Skeletal muscle satellite cell (primary cell): ENCODE measurements around the gene SSC4D.

Experiments
- H3K27me3 ChIP-seq: 2 replicates; pipeline ENCODE4 v1.7.0; 2013; ENCODE audit warnings: low read length; ENCODE audit not compliant: control insufficient read depth, insufficient read depth
- H3K36me3 ChIP-seq: 2 replicates; pipeline ENCODE4 v1.7.0; 2013; ENCODE audit warnings: mild to moderate bottlenecking, control low read depth, low read length; ENCODE audit not compliant: insufficient read depth
- H3K4me1 ChIP-seq: 2 replicates; pipeline ENCODE4 v1.7.0; 2013; ENCODE audit warnings: low read length; ENCODE audit not compliant: control insufficient read depth, insufficient read depth
- H3K4me2 ChIP-seq: 2 replicates; pipeline ENCODE4 v1.7.0; 2013; ENCODE audit warnings: mild to moderate bottlenecking, low read length
- H3K4me3 ChIP-seq: 2 replicates; pipeline ENCODE4 v1.7.0; 2013; ENCODE audit warnings: low read length
- H3K9ac ChIP-seq: 2 replicates; pipeline ENCODE4 v1.7.0; 2013; ENCODE audit warnings: mild to moderate bottlenecking, low read depth, low read length, moderate library complexity
- H3K9me3 ChIP-seq: replicated peaks from 2 replicates; pipeline ENCODE4 v1.7.0; 2013; ENCODE audit warnings: mild to moderate bottlenecking, control low read depth, low read length

Gene SSC4D

DNA sequence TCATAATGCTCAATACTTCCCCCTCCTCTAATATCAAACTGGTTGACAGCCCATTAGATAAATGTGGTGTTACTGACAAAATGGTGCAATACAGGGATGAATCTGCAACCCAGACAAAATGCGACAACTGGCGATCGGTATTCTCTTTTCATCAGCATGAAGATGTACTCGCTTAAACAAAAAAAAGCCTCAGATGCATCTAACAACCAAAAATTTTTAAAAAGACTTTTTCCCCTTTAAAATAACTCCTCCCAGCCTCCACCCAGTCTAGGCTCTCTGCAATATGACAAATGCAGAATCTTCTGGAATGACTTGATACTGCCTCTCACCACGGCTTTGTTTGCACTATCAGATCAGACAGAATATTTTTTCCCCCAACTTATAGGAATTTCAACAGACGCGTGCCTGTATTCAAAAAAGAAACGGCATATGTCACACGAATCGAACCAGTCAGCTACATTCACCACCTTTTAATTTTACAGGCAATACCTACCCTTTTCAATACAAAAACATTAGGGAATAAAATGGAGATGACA is 52.0 kb downstream of the SSC4D start:
- H3K36me3 ChIP-seq, result peaks cover 29% of the 10 kb centered on the region
- H3K4me1 ChIP-seq, result peaks cover 34% of the 10 kb centered on the region
- H3K4me2 ChIP-seq, result peak overlapping the region; percentile 89
- H3K9ac ChIP-seq, result peak overlapping the region; percentile 98
- H3K27me3 ChIP-seq, result no peaks in the 10 kb centered on the region
- H3K4me3 ChIP-seq, result peak overlapping the region; percentile 99
- no peaks in the 10 kb centered on the region for H3K9me3 ChIP-seq

- Histone ChIP-seq H3K4me2 (peak overlapping the region; percentile 89), H3K4me1 (peaks cover 42% of the 10 kb centered on the region), H3K4me3 (peak overlapping the region; percentile 99), H3K27me3 (no peaks in the 10 kb centered on the region), H3K36me3 (peaks cover 29% of the 10 kb centered on the region), H3K9me3 (no peaks in the 10 kb centered on the region), H3K9ac (peak overlapping the region; percentile 98)
These were observed 52.7 kb downstream of the SSC4D start for GRCh38 chr7:76356823-76357222.

DNA sequence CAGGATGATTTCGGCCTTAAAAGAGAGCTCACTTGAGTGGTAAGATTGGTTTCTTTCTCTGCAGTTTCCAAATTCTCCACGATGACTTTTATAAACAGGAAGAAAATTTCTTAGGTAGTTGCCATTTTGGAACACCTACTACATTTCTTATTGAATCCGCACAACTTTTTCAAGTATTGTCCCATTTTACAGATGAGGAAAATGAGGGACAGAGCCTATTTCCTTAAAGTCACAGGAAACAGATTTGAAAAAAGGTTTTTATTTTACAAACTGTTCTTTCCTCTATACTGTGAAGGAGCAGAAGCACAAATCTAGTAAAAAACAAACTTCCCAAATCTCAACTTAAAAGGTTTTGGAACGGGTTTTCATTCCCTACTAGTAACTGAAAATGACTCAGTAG is 53.4 kb downstream of the SSC4D start:
- peaks cover 29% of the 10 kb centered on the region for H3K36me3 ChIP-seq
- H3K4me1 ChIP-seq, result peaks cover 48% of the 10 kb centered on the region
- no peaks in the 10 kb centered on the region for H3K9me3 ChIP-seq
- peak overlapping the region; percentile 99 for H3K4me3 ChIP-seq
- H3K27me3 ChIP-seq, result no peaks in the 10 kb centered on the region
- H3K4me2 ChIP-seq, result peak overlapping the region; percentile 89
- peak overlapping the region; percentile 98 for H3K9ac ChIP-seq

DNA sequence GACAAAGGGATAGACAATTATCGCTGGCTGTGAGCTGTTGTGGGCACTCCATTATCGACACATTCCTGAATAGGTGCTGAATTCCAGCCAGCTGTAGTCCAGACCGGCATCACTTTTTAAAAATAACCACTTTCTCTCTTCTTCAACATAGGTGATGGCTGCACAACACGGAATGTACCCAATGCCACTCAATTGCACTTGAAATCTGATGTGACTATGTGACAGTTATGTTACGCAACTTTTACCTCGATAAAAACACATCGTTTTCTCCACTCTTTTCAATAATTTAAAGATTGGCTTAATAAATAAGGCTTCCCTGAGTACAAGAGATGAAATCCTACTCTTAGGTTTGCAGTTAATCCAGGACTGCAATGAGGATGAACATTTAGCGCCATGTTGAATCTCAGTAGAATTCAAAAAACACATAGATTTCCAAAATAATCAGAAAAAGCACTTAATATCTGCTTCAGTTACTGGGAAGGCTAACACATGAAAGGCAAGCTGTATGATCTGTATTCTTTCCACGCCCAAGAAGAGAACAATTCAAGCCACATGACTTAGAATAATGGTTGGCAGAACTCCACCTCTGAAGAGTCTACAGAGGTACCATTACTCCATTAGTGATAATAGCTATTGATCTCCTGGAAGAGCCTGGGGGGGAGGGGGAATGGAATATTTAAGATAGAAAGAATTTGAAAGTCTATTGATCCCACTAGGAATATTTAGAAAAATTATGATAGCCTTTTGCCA is 54.3 kb downstream of the SSC4D start:
- no peak overlapping the region for H3K9ac ChIP-seq
- peaks cover 33% of the 10 kb centered on the region for H3K36me3 ChIP-seq
- H3K4me3 ChIP-seq, result no peak overlapping the region
- peaks cover 47% of the 10 kb centered on the region for H3K4me1 ChIP-seq
- H3K9me3 ChIP-seq, result no peaks in the 10 kb centered on the region
- H3K27me3 ChIP-seq, result no peaks in the 10 kb centered on the region
- H3K4me2 ChIP-seq, result peak overlapping the region; percentile 89

DNA sequence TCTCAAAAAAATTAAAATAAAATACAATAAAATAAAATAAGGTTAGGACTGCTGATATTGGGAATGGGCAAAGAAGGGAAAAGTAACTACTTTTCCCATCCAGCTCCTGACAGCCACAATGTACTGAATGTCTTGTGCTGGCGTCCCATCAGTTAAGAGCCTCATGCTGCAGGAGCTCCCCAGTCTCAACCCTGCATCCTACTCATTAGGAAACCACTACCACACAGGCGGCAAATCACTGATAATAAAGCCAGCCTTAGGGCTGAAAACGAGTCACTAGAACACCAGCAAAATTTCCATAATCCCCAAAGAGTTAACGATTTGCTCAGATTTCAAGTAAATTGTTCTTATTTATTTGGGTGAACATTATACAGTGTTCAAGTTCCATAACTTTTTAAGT is 55.0 kb downstream of the SSC4D start:
- no peak overlapping the region for H3K4me3 ChIP-seq
- peaks cover 43% of the 10 kb centered on the region for H3K4me1 ChIP-seq
- peak overlapping the region; percentile 89 for H3K4me2 ChIP-seq
- peaks cover 39% of the 10 kb centered on the region for H3K36me3 ChIP-seq
- no peaks in the 10 kb centered on the region for H3K9me3 ChIP-seq
- H3K9ac ChIP-seq, result no peak overlapping the region
- H3K27me3 ChIP-seq, result no peaks in the 10 kb centered on the region

- Histone ChIP-seq H3K4me2 (no peak overlapping the region), H3K4me1 (peaks cover 42% of the 10 kb centered on the region), H3K27me3 (no peaks in the 10 kb centered on the region), H3K36me3 (peaks cover 45% of the 10 kb centered on the region), H3K4me3 (no peak overlapping the region), H3K9me3 (no peaks in the 10 kb centered on the region), H3K9ac (no peak overlapping the region)
These were observed 55.8 kb downstream of the SSC4D start for GRCh38 chr7:76353744-76354143.

DNA sequence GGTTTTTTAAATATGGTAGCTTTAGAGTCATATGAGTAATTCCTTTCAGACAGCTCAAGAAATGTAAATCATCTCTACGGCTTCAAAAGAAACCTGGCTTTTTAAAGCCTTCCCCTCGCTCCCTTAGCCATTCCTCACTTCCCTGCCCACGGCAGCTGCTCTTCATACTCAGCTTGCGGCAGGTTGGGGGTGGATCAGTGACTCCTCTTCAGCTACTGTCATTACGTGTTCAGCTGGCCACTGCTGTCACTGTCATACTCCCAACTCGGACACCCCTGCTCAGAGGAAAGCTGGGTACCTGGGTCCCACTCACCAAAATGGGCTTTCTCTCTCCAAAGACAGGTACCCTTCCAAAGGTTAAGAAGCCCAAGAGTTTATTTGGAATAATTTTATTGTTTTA is 57.3 kb downstream of the SSC4D start:
- Histone ChIP-seq H3K36me3 (peaks cover 56% of the 10 kb centered on the region), H3K4me1 (peaks cover 44% of the 10 kb centered on the region), H3K27me3 (no peaks in the 10 kb centered on the region), H3K4me3 (peak overlapping the region; percentile 43), H3K4me2 (peak overlapping the region; percentile 68), H3K9me3 (no peaks in the 10 kb centered on the region), H3K9ac (no peak overlapping the region)

GRCh38 chr7:76351372-76351771 is 58.1 kb downstream of the SSC4D start:
- H3K4me2 ChIP-seq, result peak overlapping the region; percentile 68
- H3K27me3 ChIP-seq, result no peaks in the 10 kb centered on the region
- no peak overlapping the region for H3K9ac ChIP-seq
- peaks cover 42% of the 10 kb centered on the region for H3K4me1 ChIP-seq
- H3K36me3 ChIP-seq, result peaks cover 57% of the 10 kb centered on the region
- no peak overlapping the region for H3K4me3 ChIP-seq
- no peaks in the 10 kb centered on the region for H3K9me3 ChIP-seq

DNA sequence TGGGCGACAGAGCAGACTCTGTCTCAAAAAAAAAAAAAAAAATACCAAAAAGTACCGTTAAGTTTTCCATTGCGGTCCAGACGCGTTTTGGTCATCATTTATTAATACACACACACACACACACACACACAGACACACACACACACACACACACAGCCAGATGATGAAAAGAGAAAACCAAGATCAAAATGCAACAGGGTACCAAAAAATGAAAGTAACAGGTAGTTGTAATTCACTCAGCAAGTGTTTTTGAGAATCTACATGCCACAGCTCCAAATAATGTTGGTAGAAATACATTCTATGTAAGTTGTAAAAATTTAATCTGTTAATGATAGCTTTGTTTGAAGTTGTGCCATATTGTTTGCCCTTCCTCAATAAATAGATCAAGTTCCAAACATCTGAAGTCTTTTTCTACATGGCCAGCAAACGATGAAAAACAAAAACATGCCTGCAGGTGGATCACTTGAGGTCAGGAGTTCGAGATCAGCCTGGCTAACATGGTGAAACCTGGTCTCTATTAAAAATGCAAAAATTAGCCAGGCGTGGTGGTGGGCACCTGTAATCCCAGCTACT is 60.1 kb downstream of the SSC4D start:
- no peak overlapping the region for H3K9ac ChIP-seq

DNA sequence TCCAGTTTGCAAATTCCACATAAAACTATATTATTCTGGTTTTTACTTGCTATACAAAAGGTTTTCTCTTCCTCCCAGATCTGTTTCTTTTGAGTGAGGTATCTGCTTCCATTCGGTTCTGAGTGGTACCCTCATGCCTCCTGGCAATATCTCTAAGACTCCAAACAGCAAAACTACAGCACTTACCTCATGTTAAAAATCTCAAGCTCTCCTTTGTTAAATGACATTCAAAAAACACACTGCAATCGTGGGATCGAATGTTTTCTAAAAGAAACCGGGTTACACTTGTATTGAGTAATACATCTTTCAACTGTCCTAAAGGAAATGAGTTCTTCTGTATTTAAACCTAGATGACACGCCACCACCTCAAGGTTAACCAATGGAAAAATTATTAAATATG is 61.8 kb downstream of the SSC4D start:
- peaks cover 70% of the 10 kb centered on the region for H3K36me3 ChIP-seq
- no peaks in the 10 kb centered on the region for H3K9me3 ChIP-seq
- H3K9ac ChIP-seq, result no peak overlapping the region
- H3K4me2 ChIP-seq, result no peak overlapping the region
- H3K4me3 ChIP-seq, result no peak overlapping the region
- H3K27me3 ChIP-seq, result no peaks in the 10 kb centered on the region
- H3K4me1 ChIP-seq, result peaks cover 35% of the 10 kb centered on the region

More for the DNA sequence above, 60.1 kb downstream of the SSC4D start:
- H3K27me3 ChIP-seq, result no peaks in the 10 kb centered on the region
- H3K9me3 ChIP-seq, result no peaks in the 10 kb centered on the region
- no peak overlapping the region for H3K4me2 ChIP-seq
- H3K4me1 ChIP-seq, result peaks cover 26% of the 10 kb centered on the region
- H3K4me3 ChIP-seq, result no peak overlapping the region
- peaks cover 55% of the 10 kb centered on the region for H3K36me3 ChIP-seq

- Histone ChIP-seq H3K9me3 (no peaks in the 10 kb centered on the region), H3K36me3 (peaks cover 78% of the 10 kb centered on the region), H3K9ac (no peak overlapping the region), H3K4me2 (no peak overlapping the region), H3K4me1 (peaks cover 27% of the 10 kb centered on the region), H3K4me3 (no peak overlapping the region), H3K27me3 (no peaks in the 10 kb centered on the region)
These were observed 62.7 kb downstream of the SSC4D start for GRCh38 chr7:76346778-76347177.

- H3K4me3 ChIP-seq, result no peak overlapping the region
These were observed 63.4 kb downstream of the SSC4D start for GRCh38 chr7:76346097-76346496.

More at GRCh38 chr7:76346097-76346496, 63.4 kb downstream of the SSC4D start:
- H3K9ac ChIP-seq, result no peak overlapping the region
- no peak overlapping the region for H3K4me2 ChIP-seq
- peaks cover 82% of the 10 kb centered on the region for H3K36me3 ChIP-seq
- no peaks in the 10 kb centered on the region for H3K9me3 ChIP-seq
- peaks cover 29% of the 10 kb centered on the region for H3K4me1 ChIP-seq
- H3K27me3 ChIP-seq, result no peaks in the 10 kb centered on the region
